H9 (cell line): ENCODE results near the gene MAPRE3. TPM values are rescaled to one million over a fixed set of nuclear protein-coding genes. Genes with fewer than 3 reads are reported as not detected.

Experiments
- DNase-seq: peaks from one replicate; pipeline ENCODE4 v3.0.0-alpha.2; 2017
- H2AFZ ChIP-seq: one replicate; pipeline ENCODE4 v1.6.1; 2013; ENCODE audit warnings: mild to moderate bottlenecking, low read length, control low read depth, moderate library complexity
- H2AK5ac ChIP-seq: 2 replicates; pipeline ENCODE4 v1.6.1; 2013; ENCODE audit warnings: low read length, control low read depth, mixed read lengths; ENCODE audit not compliant: insufficient read length
- H2BK120ac ChIP-seq: one replicate; pipeline ENCODE4 v1.6.1; 2013; ENCODE audit warnings: low read depth, mild to moderate bottlenecking, low read length, control low read depth, inconsistent platforms; ENCODE audit not compliant: poor library complexity, severe bottlenecking
- H2BK12ac ChIP-seq: 2 replicates; pipeline ENCODE4 v1.6.1; 2013; ENCODE audit warnings: low read length, control low read depth, mixed read lengths, low read depth; ENCODE audit not compliant: insufficient read length
- H2BK15ac ChIP-seq: 2 replicates; pipeline ENCODE4 v1.6.1; 2013; ENCODE audit warnings: low read depth, low read length, control low read depth
- H2BK20ac ChIP-seq: one replicate; pipeline ENCODE4 v1.6.1; 2013; ENCODE audit warnings: low read depth, mild to moderate bottlenecking, low read length, control low read depth, inconsistent platforms; ENCODE audit not compliant: poor library complexity, severe bottlenecking
- H2BK5ac ChIP-seq: 2 replicates; pipeline ENCODE4 v1.6.1; 2013; ENCODE audit warnings: low read length, control low read depth, mixed read lengths; ENCODE audit not compliant: insufficient read length
- H3K14ac ChIP-seq: 2 replicates; pipeline ENCODE4 v1.6.1; 2013; ENCODE audit warnings: low read length, control low read depth; ENCODE audit not compliant: insufficient read depth
- H3K18ac ChIP-seq: 2 replicates; pipeline ENCODE4 v1.6.1; 2013; ENCODE audit warnings: low read depth, mild to moderate bottlenecking, mixed read lengths, low read length, control low read depth; ENCODE audit not compliant: insufficient read length
- H3K23ac ChIP-seq: 2 replicates; pipeline ENCODE4 v1.6.1; 2013; ENCODE audit warnings: low read length, control low read depth, mixed read lengths, low read depth; ENCODE audit not compliant: insufficient read length
- H3K23me2 ChIP-seq: 2 replicates; pipeline ENCODE4 v1.6.1; 2013; ENCODE audit warnings: low read depth, mild to moderate bottlenecking, mixed read lengths, low read length, control low read depth; ENCODE audit not compliant: insufficient read length, poor library complexity, severe bottlenecking
- H3K27ac ChIP-seq: 2 replicates; pipeline ENCODE4 v1.5.1; 2013; ENCODE audit warnings: low read length, control low read depth, mixed read lengths, low read depth; ENCODE audit not compliant: insufficient read length
- H3K27me3 ChIP-seq: 2 replicates; pipeline ENCODE4 v1.6.1; 2013; ENCODE audit warnings: low read length, control low read depth, inconsistent platforms; ENCODE audit not compliant: insufficient read depth
- H3K4ac ChIP-seq: 2 replicates; pipeline ENCODE4 v1.6.1; 2013; ENCODE audit warnings: low read depth, mild to moderate bottlenecking, control low read depth, inconsistent platforms, low read length, moderate library complexity
- H3K4me1 ChIP-seq: 2 replicates; pipeline ENCODE4 v1.6.1; 2013; ENCODE audit warnings: low read length, control low read depth, inconsistent platforms; ENCODE audit not compliant: insufficient read depth
- H3K4me2 ChIP-seq: 2 replicates; pipeline ENCODE4 v1.6.1; 2013; ENCODE audit warnings: low read length, control low read depth, mixed read lengths; ENCODE audit not compliant: insufficient read length, insufficient read depth
- H3K56ac ChIP-seq: 2 replicates; pipeline ENCODE4 v1.6.1; 2013; ENCODE audit warnings: low read depth, mild to moderate bottlenecking, mixed read lengths, low read length, control low read depth; ENCODE audit not compliant: insufficient read length
- H3K79me1 ChIP-seq: 2 replicates; pipeline ENCODE4 v1.6.1; 2013; ENCODE audit warnings: low read depth, mild to moderate bottlenecking, moderate library complexity, low read length, control low read depth, inconsistent platforms; ENCODE audit not compliant: insufficient read depth, poor library complexity, severe bottlenecking
- H3K79me2 ChIP-seq: 2 replicates; pipeline ENCODE4 v1.6.1; 2013; ENCODE audit warnings: low read length, control low read depth, inconsistent platforms; ENCODE audit not compliant: insufficient read depth
- H3K9ac ChIP-seq: 2 replicates; pipeline ENCODE4 v1.6.1; 2013; ENCODE audit warnings: low read length, control low read depth, mixed read lengths; ENCODE audit not compliant: insufficient read length; ENCODE audit errors: extremely low read depth
- H3K9me3 ChIP-seq: one replicate; pipeline ENCODE4 v1.6.1; 2013; ENCODE audit warnings: low read depth, low read length, inconsistent platforms; ENCODE audit not compliant: control insufficient read depth
- H3T11ph ChIP-seq: one replicate; pipeline ENCODE4 v1.6.1; 2013; ENCODE audit warnings: mild to moderate bottlenecking, low read length, control low read depth, inconsistent platforms
- H4K20me1 ChIP-seq: one replicate; pipeline ENCODE4 v1.6.1; 2013; ENCODE audit not compliant: control insufficient read depth, insufficient read length, insufficient read depth
- H4K5ac ChIP-seq: 2 replicates; pipeline ENCODE4 v1.6.1; 2013; ENCODE audit warnings: low read depth, mild to moderate bottlenecking, mixed read lengths, low read length, control low read depth; ENCODE audit not compliant: insufficient read length
- H4K8ac ChIP-seq: replicated peaks from 2 replicates; pipeline ENCODE4 v1.6.1; 2013; ENCODE audit warnings: low read length, control low read depth, mixed read lengths, low read depth; ENCODE audit not compliant: insufficient read length
- H4K91ac ChIP-seq: 2 replicates; pipeline ENCODE4 v1.6.1; 2013; ENCODE audit warnings: low read depth, mild to moderate bottlenecking, moderate library complexity, mixed read lengths, low read length, control low read depth; ENCODE audit not compliant: insufficient read length
- H3K27ac Mint-ChIP-seq, 3 experiments: 2 replicates in 2 of 3; 3 replicates in 1 of 3; pipeline ENCODE4 v1.8.0; 2020 to 2021; ENCODE audit warnings: mixed read lengths in 3 of 3, mild to moderate bottlenecking in 1 of 3, moderate library complexity in 1 of 3
- H3K27me3 Mint-ChIP-seq: 2 replicates; pipeline ENCODE4 v1.8.0; 2021; ENCODE audit warnings: low read depth, mild to moderate bottlenecking, moderate library complexity, mixed read lengths
- H3K36me3 Mint-ChIP-seq, 3 experiments: 2 replicates in 2 of 3; 3 replicates in 1 of 3; pipeline ENCODE4 v1.8.0; 2020 to 2021; ENCODE audit warnings: low read depth in 3 of 3, mixed read lengths in 3 of 3; ENCODE audit not compliant: insufficient read depth in 1 of 3
- H3K4me1 Mint-ChIP-seq, 2 experiments: 2 replicates each; pipeline ENCODE4 v1.8.0; 2020; ENCODE audit warnings: mixed read lengths in 2 of 2
- H3K4me3 Mint-ChIP-seq, 2 experiments: 2 replicates in 1 of 2; 3 replicates in 1 of 2; pipeline ENCODE4 v1.8.0; 2020 to 2021; ENCODE audit warnings: mild to moderate bottlenecking in 2 of 2, mixed read lengths in 2 of 2, moderate library complexity in 1 of 2
- H3K9me3 Mint-ChIP-seq, 2 experiments: 2 replicates in 1 of 2; 3 replicates in 1 of 2; pipeline ENCODE4 v1.8.0; 2020; ENCODE audit warnings: mild to moderate bottlenecking in 2 of 2, mixed read lengths in 2 of 2, moderate library complexity in 1 of 2
- WGBS: extraction: QIAGEN DNeasy Blood & Tissue Kit; methylation state at CpG from one replicate; pipeline ENCODE4 v1.1.7; 2013; ENCODE audit warnings: missing lambda C conversion rate, low lambda C conversion rate, mixed read lengths; ENCODE audit not compliant: insufficient read length; ENCODE audit errors: extremely low coverage; 5-methylcytosine and 5-hydroxymethylcytosine counted together
- total RNA-seq: library from RNA; stranded (reverse); gene quantifications from 2 replicates; pipeline ENCODE4 v1.2.1, GENCODE V29; 2021
- TF ChIP-seq, protein P1 (sequence below): fragments of 200-600 bp; sonication (generic); conservative IDR thresholded peaks from 3 replicates; pipeline ENCODE4 v1.8.0; 2021; ENCODE audit warnings: antibody characterized with exemption, mild to moderate bottlenecking

The MAPRE3 gene
- total RNA-seq, 1 experiment from 2014 or later = 2.0 TPM

DNA sequence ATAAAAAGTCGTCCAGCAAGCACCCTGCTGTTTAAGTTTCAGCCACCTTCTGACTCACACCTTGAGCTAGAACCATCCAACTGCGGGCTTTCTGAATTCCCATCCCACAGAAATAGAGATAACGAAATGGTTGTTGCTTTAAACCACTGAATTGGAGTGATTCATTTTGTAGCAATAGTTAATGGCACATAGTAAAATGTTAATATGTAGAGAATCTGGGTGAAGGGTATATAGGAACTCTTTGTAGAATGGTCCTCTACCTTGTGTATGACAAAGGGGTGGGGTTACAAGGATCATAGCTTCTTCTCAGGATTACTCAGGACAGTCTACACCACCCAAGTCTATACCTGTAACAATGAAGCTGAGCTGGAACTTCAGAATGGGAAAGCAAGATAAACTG, 2.4 kb upstream of the MAPRE3 start:
- Histone ChIP-seq H3K4ac (no peak overlapping the region), H4K8ac (no peak overlapping the region), H2BK5ac (no peak overlapping the region), H2BK120ac (no peak overlapping the region), H3K9me3 (no peaks in the 10 kb centered on the region), H4K91ac (no peak overlapping the region), H3K56ac (no peak overlapping the region), H2AFZ (no peak overlapping the region), H3K79me1 (no peaks in the 10 kb centered on the region), H3K9ac (no peak overlapping the region), H2BK15ac (no peak overlapping the region), H3K79me2 (no peaks in the 10 kb centered on the region), H3K4me2 (no peak overlapping the region), H4K20me1 (no peaks in the 10 kb centered on the region), H2BK12ac (no peak overlapping the region), H3K27me3 (peaks cover 10% of the 10 kb centered on the region; the same call in 1 of the 2 replicates), H2AK5ac (no peak overlapping the region), H3K23me2 (peaks cover 6% of the 10 kb centered on the region), H4K5ac (no peak overlapping the region), H3K18ac (no peak overlapping the region), H3K23ac (no peak overlapping the region), H3T11ph (no peak overlapping the region), H3K4me1 (0 out of 2 replicates have a peak, but pooled peaks cover 3% of the 10 kb centered on the region), H2BK20ac (no peak overlapping the region), H3K27ac (no peak overlapping the region), H3K14ac (no peak overlapping the region)
- Mint-ChIP-seq H3K36me3 (no peaks in the 10 kb centered on the region), H3K4me3 (no peak overlapping the region), H3K4me1 (peaks cover 13 to 19% of the 10 kb centered on the region in 2 experiments), H3K27me3 (peaks cover 65% of the 10 kb centered on the region), H3K9me3 (no peaks in the 10 kb centered on the region; a peak in 1 of 5 replicates), H3K27ac (no peak overlapping the region)
- TF ChIP-seq, protein P1, sequence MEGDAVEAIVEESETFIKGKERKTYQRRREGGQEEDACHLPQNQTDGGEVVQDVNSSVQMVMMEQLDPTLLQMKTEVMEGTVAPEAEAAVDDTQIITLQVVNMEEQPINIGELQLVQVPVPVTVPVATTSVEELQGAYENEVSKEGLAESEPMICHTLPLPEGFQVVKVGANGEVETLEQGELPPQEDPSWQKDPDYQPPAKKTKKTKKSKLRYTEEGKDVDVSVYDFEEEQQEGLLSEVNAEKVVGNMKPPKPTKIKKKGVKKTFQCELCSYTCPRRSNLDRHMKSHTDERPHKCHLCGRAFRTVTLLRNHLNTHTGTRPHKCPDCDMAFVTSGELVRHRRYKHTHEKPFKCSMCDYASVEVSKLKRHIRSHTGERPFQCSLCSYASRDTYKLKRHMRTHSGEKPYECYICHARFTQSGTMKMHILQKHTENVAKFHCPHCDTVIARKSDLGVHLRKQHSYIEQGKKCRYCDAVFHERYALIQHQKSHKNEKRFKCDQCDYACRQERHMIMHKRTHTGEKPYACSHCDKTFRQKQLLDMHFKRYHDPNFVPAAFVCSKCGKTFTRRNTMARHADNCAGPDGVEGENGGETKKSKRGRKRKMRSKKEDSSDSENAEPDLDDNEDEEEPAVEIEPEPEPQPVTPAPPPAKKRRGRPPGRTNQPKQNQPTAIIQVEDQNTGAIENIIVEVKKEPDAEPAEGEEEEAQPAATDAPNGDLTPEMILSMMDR = no peak
- DNase-seq = no peak
- WGBS = no CpG with 5 or more reads among the region's 3 CpGs
